PC-3 (cell line): Measurements from ENCODE around the gene LRP1B. TPM values are rescaled to one million over a fixed set of nuclear protein-coding genes. Genes with fewer than 3 reads are reported as not detected.

Experiments used
- ATAC-seq: fragments of 200-7000 bp; cut with Tn5 transposase; 2 replicates; pipeline ENCODE4 v1.9.1; 2020; ENCODE audit warnings: mild to moderate bottlenecking, moderate library complexity
- BruUV-seq: library from RNA; stranded (reverse); fragments of 400-500 nt; replicated peaks from 2 replicates; lab custom pipeline; 2021; lab: Mats Ljungman, UMichigan
- CTCF ChIA-PET: fragments of 300-600 bp; sonication (Branson Sonifier 250); formaldehyde crosslinking; loops from one replicate; lab custom pipeline; 2022; ENCODE audit warnings: antibody characterized with exemption; lab: Charles Lee
- POLR2A ChIA-PET: fragments of 300-600 bp; sonication (Branson Sonifier 250); formaldehyde crosslinking; loops from one replicate; lab custom pipeline; 2022; ENCODE audit warnings: antibody characterized with exemption; ENCODE audit not compliant: unreplicated experiment; lab: Charles Lee
- DNase-seq: peaks from one replicate; pipeline ENCODE4 v3.0.0-alpha.2; 2015
- H2AFZ ChIP-seq: fragments of 300-600 bp; sonication (generic); 2 replicates; pipeline ENCODE4 v1.6.0; 2016; ENCODE audit warnings: antibody characterized with exemption, low read length
- H3F3A ChIP-seq: fragments of 300-600 bp; sonication (generic); one replicate; pipeline ENCODE4 v1.6.0; 2017; ENCODE audit warnings: antibody characterized with exemption, low read length, control low read depth, mild to moderate bottlenecking; ENCODE audit not compliant: unreplicated experiment
- H3K27ac ChIP-seq: fragments of 300-600 bp; sonication (generic); 2 replicates; pipeline ENCODE4 v1.5.1; 2016; ENCODE audit warnings: mild to moderate bottlenecking, low read length
- H3K27me3 ChIP-seq: fragments of 300-600 bp; sonication (generic); 2 replicates; pipeline ENCODE4 v1.6.1; 2016; ENCODE audit warnings: low read length, mixed read lengths
- H3K36me3 ChIP-seq: fragments of 300-600 bp; sonication (generic); 2 replicates; pipeline ENCODE4 v1.6.1; 2016; ENCODE audit warnings: low read depth, mixed run types, low read length, mixed read lengths
- H3K4me1 ChIP-seq: fragments of 300-600 bp; sonication (generic); 2 replicates; pipeline ENCODE4 v1.5.1; 2016; ENCODE audit warnings: low read length; ENCODE audit not compliant: insufficient read depth
- H3K4me2 ChIP-seq: fragments of 300-600 bp; sonication (generic); 2 replicates; pipeline ENCODE4 v1.6.0; 2016; ENCODE audit warnings: low read length
- H3K4me3 ChIP-seq: fragments of 300-600 bp; sonication (generic); 2 replicates; pipeline ENCODE4 v1.5.1; 2016; ENCODE audit warnings: mild to moderate bottlenecking, low read length, mixed read lengths
- H3K79me2 ChIP-seq: fragments of 300-600 bp; sonication (generic); 2 replicates; pipeline ENCODE4 v1.6.1; 2017; ENCODE audit warnings: low read length, mixed read lengths
- H3K9ac ChIP-seq: fragments of 300-600 bp; sonication (generic); 2 replicates; pipeline ENCODE4 v1.6.0; 2016; ENCODE audit warnings: mild to moderate bottlenecking, low read length
- H3K9me2 ChIP-seq: fragments of 300-600 bp; sonication (generic); replicated peaks from 2 replicates; pipeline ENCODE4 v1.6.1; 2016; ENCODE audit warnings: mixed run types, low read length, mixed read lengths
- H3K9me3 ChIP-seq: fragments of 300-600 bp; sonication (generic); 2 replicates; pipeline ENCODE4 v1.6.1; 2016; ENCODE audit warnings: low read length, mixed read lengths
- H4K20me1 ChIP-seq: fragments of 300-600 bp; sonication (generic); 2 replicates; pipeline ENCODE4 v1.6.1; 2016; ENCODE audit warnings: low read length, mixed read lengths
- CTCF ChIP-seq: fragments of 300-600 bp; sonication (generic); conservative IDR thresholded peaks from 2 replicates; pipeline ENCODE4 v1.5.1; 2017; ENCODE audit warnings: antibody characterized with exemption, low read depth, mild to moderate bottlenecking, low read length
- EZH2 ChIP-seq: fragments of 300-600 bp; sonication (generic); IDR thresholded peaks from one replicate; pipeline ENCODE4 v1.6.1; 2017; ENCODE audit warnings: antibody characterized with exemption, mild to moderate bottlenecking, low read length; ENCODE audit not compliant: unreplicated experiment
- EZH2phosphoT487 ChIP-seq: fragments of 300-600 bp; sonication (generic); IDR thresholded peaks from 2 replicates; pipeline ENCODE4 v1.6.1; 2018; ENCODE audit warnings: mild to moderate bottlenecking, antibody characterized with exemption, low read length, borderline replicate concordance
- intact Hi-C: fragments of 100-400 bp; cut with micrococcal nuclease; formaldehyde crosslinking; loops from 2 replicates; pipeline ENCODE4 v1.9.0; 2023
- total RNA-seq: library from RNA; depleted of rRNA; stranded (reverse); fragments of >200 nt; gene quantifications from 2 replicates; pipeline ENCODE4 v1.2.3, GENCODE V29; 2014

Gene LRP1B
- total RNA-seq, 1 experiment from 2014 or later, result 0.04 TPM

- no peak overlapping the region for H3K4me3 ChIP-seq
- H3K9ac ChIP-seq, result no peak overlapping the region
- H3K27ac ChIP-seq, result no peak overlapping the region
- intact Hi-C loops, result no loop called here
- BruUV-seq, result no TSS peak
- H3K4me2 ChIP-seq, result no peak overlapping the region
- CTCF ChIA-PET, result no interaction called here
- H3K79me2 ChIP-seq, result no peaks in the 10 kb centered on the region
- H3K27me3 ChIP-seq, result no peaks in the 10 kb centered on the region
- H3K36me3 ChIP-seq, result no peaks in the 10 kb centered on the region
- POLR2A ChIA-PET, result no interaction called here
- DNase-seq (no peak), ATAC-seq (no peak)
- H3K9me3 ChIP-seq, result no peaks in the 10 kb centered on the region
- no peaks in the 10 kb centered on the region for H3K4me1 ChIP-seq
- no peaks in the 10 kb centered on the region for H3F3A ChIP-seq
- no peak for TF ChIP-seq CTCF
- TF ChIP-seq EZH2phosphoT487, result no peak
- TF ChIP-seq EZH2, result no peak
- no peak overlapping the region for H2AFZ ChIP-seq
- H4K20me1 ChIP-seq, result no peaks in the 10 kb centered on the region
- H3K9me2 ChIP-seq, result no peaks in the 10 kb centered on the region
These were observed 110.4 kb downstream of the LRP1B start for GRCh38 chr2:142020368-142020767.

DNA sequence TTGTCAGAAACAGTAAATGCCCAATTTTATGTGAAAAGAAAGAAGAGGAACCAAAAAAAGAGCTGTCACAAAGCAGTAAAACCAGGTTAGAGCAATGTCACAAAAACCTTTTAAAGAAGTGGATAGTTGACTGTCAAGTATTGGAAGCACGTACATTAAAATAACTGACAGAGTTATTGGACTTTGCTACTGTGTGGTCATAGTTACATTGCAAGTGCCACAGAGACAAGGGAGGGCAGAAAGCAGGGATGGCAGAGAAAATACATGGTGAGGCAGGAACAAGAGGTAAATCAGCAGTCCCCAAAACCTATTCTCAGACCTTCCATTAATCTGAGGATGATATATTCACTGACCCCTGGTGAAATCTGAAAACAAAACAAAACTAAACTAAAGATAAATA is 116.3 kb downstream of the LRP1B start:
- Histone ChIP-seq H2AFZ (no peak overlapping the region), H3K4me3 (no peak overlapping the region), H3F3A (no peaks in the 10 kb centered on the region), H3K9me2 (no peaks in the 10 kb centered on the region), H3K9me3 (no peaks in the 10 kb centered on the region), H3K27me3 (no peaks in the 10 kb centered on the region), H3K36me3 (no peaks in the 10 kb centered on the region), H4K20me1 (no peaks in the 10 kb centered on the region), H3K79me2 (no peaks in the 10 kb centered on the region), H3K27ac (no peak overlapping the region), H3K9ac (no peak overlapping the region), H3K4me2 (no peak overlapping the region), H3K4me1 (no peaks in the 10 kb centered on the region)
- CTCF ChIA-PET, result no interaction called here
- intact Hi-C loops, result no loop called here
- POLR2A ChIA-PET, result no interaction called here
- TF ChIP-seq EZH2 (no peak), EZH2phosphoT487 (no peak), CTCF (no peak)
- DNase-seq (no peak), ATAC-seq (no peak)
- no TSS peak for BruUV-seq

GRCh38 chr2:142012797-142013196 is 118.0 kb downstream of the LRP1B start:
- no peaks in the 10 kb centered on the region for H3K27me3 ChIP-seq
- no peak overlapping the region for H2AFZ ChIP-seq
- H3F3A ChIP-seq, result no peaks in the 10 kb centered on the region
- no peaks in the 10 kb centered on the region for H3K4me1 ChIP-seq
- ChIA-PET CTCF (no interaction called here), POLR2A (no interaction called here)
- no peaks in the 10 kb centered on the region for H4K20me1 ChIP-seq
- H3K36me3 ChIP-seq, result no peaks in the 10 kb centered on the region
- no peak overlapping the region for H3K4me3 ChIP-seq
- intact Hi-C loops, result no loop called here
- BruUV-seq, result no TSS peak
- no peaks in the 10 kb centered on the region for H3K9me3 ChIP-seq
- ATAC-seq, result no peak
- H3K9me2 ChIP-seq, result no peaks in the 10 kb centered on the region
- no peak for DNase-seq
- H3K79me2 ChIP-seq, result no peaks in the 10 kb centered on the region
- H3K27ac ChIP-seq, result no peak overlapping the region
- TF ChIP-seq EZH2, result no peak
- TF ChIP-seq CTCF, result no peak
- TF ChIP-seq EZH2phosphoT487, result no peak
- no peak overlapping the region for H3K9ac ChIP-seq
- no peak overlapping the region for H3K4me2 ChIP-seq
